KMS-11 (cell line): Measurements from ENCODE around the gene FOXF1.
A peak's percentile ranks its signal among the peaks of the same experiment; 100 is the strongest.

ENCODE experiments used
- H2AFZ ChIP-seq: fragments of 200-600 bp; sonication (generic); 2 replicates; pipeline ENCODE4 v1.6.1; 2016; ENCODE audit warnings: antibody characterized with exemption, mixed run types, low read depth
- H3K27ac ChIP-seq: fragments of 200-600 bp; sonication (generic); 2 replicates; pipeline ENCODE4 v1.6.1; 2016; ENCODE audit warnings: mild to moderate bottlenecking, mixed run types
- H3K27me3 ChIP-seq: fragments of 200-600 bp; sonication (generic); 2 replicates; pipeline ENCODE4 v1.6.1; 2017; ENCODE audit warnings: mild to moderate bottlenecking, low read depth, mixed run types, moderate library complexity; ENCODE audit not compliant: insufficient read depth
- H3K36me3 ChIP-seq: fragments of 200-600 bp; sonication (generic); 2 replicates; pipeline ENCODE4 v1.6.1; 2017; ENCODE audit warnings: mild to moderate bottlenecking, mixed run types; ENCODE audit not compliant: insufficient read depth
- H3K4me1 ChIP-seq: fragments of 200-600 bp; sonication (generic); 2 replicates; pipeline ENCODE4 v1.6.1; 2016; ENCODE audit warnings: mild to moderate bottlenecking, low read depth, mixed run types; ENCODE audit not compliant: poor library complexity, severe bottlenecking
- H3K4me2 ChIP-seq: fragments of 200-600 bp; sonication (generic); 2 replicates; pipeline ENCODE4 v1.7.0; 2016; ENCODE audit warnings: mild to moderate bottlenecking, mixed run types
- H3K4me3 ChIP-seq: fragments of 200-600 bp; sonication (generic); IDR thresholded peaks from 2 replicates; pipeline ENCODE4 v1.6.1; 2017; ENCODE audit warnings: low read depth, low read length, mixed read lengths; ENCODE audit not compliant: insufficient read depth
- H3K79me2 ChIP-seq: fragments of 200-600 bp; sonication (generic); 2 replicates; pipeline ENCODE4 v1.6.1; 2016; ENCODE audit warnings: low read depth, mixed run types; ENCODE audit not compliant: insufficient read depth
- H3K9ac ChIP-seq: fragments of 200-600 bp; sonication (generic); 2 replicates; pipeline ENCODE4 v1.6.1; 2016; ENCODE audit warnings: mild to moderate bottlenecking, mixed run types
- H4K20me1 ChIP-seq: fragments of 200-600 bp; sonication (generic); 2 replicates; pipeline ENCODE4 v1.6.1; 2016; ENCODE audit warnings: mild to moderate bottlenecking, mixed run types; ENCODE audit not compliant: insufficient read depth
- TF ChIP-seq, protein P1 (sequence below): fragments of 200-600 bp; sonication (generic); conservative IDR thresholded peaks from 2 replicates; pipeline ENCODE4 v1.6.1; 2017; ENCODE audit warnings: low read depth, mild to moderate bottlenecking, antibody characterized with exemption, low read length, moderate library complexity, mixed read lengths

The FOXF1 gene

DNA sequence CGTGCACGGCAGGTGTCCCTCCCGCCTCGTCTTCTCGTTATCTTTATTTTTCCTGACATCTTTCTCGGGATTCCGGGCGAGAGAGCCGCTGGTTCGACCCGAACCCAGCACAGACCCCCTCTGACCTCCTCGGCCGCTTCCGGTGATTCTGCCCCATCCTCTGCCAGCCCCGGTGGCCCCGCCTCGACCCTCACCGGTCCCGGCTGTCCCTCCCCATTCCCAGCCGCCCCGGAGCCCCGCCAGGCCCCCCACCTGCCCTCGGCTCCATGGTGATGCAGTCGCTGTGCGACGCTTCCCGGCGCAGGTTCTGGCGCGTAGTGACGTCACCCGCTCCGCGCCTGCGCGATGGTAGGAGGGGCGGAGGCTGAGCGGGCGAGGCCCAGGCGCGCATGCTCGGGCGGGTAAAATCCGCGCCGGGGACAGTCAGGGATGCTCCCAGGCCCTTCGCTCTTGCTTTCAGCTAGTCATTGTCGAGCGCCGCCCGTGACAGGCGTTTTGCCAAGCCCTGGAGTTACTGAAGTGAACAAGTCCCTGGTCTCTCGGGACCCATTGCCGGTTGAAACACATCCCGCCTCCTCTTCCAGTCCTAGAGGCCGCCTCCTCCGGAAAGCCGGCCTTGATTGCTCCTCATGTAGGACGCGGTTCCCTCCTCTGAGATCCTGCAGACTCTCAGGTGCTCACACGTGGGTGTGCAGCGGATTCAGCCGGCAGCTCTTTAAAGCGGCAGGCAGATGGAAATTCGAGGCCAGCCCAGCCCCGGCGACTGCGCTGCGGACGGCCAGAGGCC lies 44.8 kb downstream of the FOXF1 start, which contains the start of gene MTHFSD:
MTHFSD (minus strand) TSS at position 319 of the 787 bp plus-strand sequence; CDS start at position 268, 51 bp downstream.
- H3K27me3 ChIP-seq: peaks cover 10% of the 10 kb centered on the region; the same call in 1 of the 2 replicates
- H3K4me2 ChIP-seq: peak within 1 kb of the TSS; percentile 88
- H3K9ac ChIP-seq: peak within 1 kb of the TSS; percentile 93
- no peaks in the 10 kb centered on the region for H3K36me3 ChIP-seq
- H3K27ac ChIP-seq: peak within 1 kb of the TSS; percentile 66
- TF ChIP-seq, protein P1, sequence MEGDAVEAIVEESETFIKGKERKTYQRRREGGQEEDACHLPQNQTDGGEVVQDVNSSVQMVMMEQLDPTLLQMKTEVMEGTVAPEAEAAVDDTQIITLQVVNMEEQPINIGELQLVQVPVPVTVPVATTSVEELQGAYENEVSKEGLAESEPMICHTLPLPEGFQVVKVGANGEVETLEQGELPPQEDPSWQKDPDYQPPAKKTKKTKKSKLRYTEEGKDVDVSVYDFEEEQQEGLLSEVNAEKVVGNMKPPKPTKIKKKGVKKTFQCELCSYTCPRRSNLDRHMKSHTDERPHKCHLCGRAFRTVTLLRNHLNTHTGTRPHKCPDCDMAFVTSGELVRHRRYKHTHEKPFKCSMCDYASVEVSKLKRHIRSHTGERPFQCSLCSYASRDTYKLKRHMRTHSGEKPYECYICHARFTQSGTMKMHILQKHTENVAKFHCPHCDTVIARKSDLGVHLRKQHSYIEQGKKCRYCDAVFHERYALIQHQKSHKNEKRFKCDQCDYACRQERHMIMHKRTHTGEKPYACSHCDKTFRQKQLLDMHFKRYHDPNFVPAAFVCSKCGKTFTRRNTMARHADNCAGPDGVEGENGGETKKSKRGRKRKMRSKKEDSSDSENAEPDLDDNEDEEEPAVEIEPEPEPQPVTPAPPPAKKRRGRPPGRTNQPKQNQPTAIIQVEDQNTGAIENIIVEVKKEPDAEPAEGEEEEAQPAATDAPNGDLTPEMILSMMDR: no peak
- peaks cover 10% of the 10 kb centered on the region for H3K4me1 ChIP-seq
- H4K20me1 ChIP-seq: no peaks in the 10 kb centered on the region
- peak within 1 kb of the TSS; percentile 42 for H3K4me3 ChIP-seq
- H3K79me2 ChIP-seq: peaks cover 9% of the 10 kb centered on the region; the same call in 1 of the 2 replicates
- peak within 1 kb of the TSS; percentile 88 for H2AFZ ChIP-seq

DNA sequence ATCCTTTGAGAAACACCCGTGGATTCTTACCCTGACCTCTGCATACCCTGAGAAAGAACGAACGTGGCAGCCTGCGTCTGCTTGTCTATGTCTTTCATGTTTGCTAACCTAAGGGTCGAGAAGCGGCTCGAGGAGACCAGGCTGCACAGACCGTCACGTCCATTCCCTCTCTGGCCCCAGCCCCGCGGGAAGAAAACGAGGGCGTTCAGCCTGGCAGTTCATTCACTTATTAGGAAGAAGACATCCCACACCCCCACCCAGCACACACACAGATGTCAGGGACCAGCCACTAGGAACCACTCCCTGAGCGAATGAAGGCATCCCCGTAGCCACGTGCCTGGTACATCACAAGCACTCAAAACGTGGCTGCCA lies 45.4 kb downstream of the FOXF1 start:
- Histone ChIP-seq H3K36me3 (no peaks in the 10 kb centered on the region), H3K4me1 (peaks cover 10% of the 10 kb centered on the region), H3K9ac (peak overlapping the region; percentile 93), H3K27me3 (peaks cover 10% of the 10 kb centered on the region; the same call in 1 of the 2 replicates), H2AFZ (peak overlapping the region; percentile 88), H4K20me1 (no peaks in the 10 kb centered on the region), H3K27ac (no peak overlapping the region), H3K4me2 (peak overlapping the region; percentile 88), H3K79me2 (peaks cover 9% of the 10 kb centered on the region; the same call in 1 of the 2 replicates), H3K4me3 (no peak overlapping the region)
- TF ChIP-seq, protein P1: no peak

DNA sequence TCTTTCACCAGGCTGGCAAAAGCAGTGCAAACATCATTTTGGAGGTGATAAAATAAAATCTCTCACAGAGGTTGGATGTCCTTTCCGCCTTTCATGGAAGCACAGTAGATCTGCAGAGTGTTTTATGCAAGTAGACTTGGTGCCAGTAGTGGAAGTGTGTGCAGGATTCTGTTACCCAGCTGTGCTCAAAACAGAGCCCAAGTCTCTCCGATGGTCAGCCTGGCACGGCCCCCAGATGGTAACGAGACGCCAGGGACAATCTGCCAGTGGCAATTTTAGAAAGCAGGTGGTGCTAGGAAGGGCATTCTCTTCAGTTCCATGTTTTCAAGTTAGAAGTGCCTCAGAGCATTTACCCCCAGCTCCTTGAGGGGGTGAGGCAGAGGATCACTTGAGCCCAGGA lies 46.2 kb downstream of the FOXF1 start:
- Histone ChIP-seq H4K20me1 (no peaks in the 10 kb centered on the region), H3K4me3 (no peak overlapping the region), H3K9ac (no peak overlapping the region)

DNA sequence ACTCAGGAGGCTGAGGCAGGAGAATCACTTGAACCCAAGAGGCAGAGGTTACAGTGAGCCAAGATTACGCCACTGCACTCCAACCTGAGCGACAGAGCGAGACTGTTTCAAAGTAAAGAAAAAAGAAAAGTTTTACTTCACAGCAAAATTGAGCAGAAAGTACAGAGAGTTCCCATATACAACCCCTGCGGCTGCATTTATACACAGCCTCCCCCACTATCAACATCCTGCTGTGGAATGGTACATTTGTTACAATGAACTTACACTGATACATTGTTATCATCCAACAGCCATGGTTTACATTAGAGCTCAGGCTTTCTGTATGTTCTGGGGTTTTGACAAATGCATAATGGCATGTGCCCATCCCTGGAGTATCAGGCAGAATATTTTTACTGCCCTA lies 47.3 kb downstream of the FOXF1 start:
- Histone ChIP-seq H3K4me2 (no peak overlapping the region), H2AFZ (no peak overlapping the region), H3K27me3 (peaks cover 15% of the 10 kb centered on the region; the same call in 1 of the 2 replicates), H3K36me3 (no peaks in the 10 kb centered on the region), H3K27ac (no peak overlapping the region), H3K4me3 (no peak overlapping the region), H3K9ac (no peak overlapping the region), H4K20me1 (no peaks in the 10 kb centered on the region), H3K79me2 (peaks cover 9% of the 10 kb centered on the region; the same call in 1 of the 2 replicates), H3K4me1 (peaks cover 10% of the 10 kb centered on the region)
- TF ChIP-seq, protein P1: no peak

More for the DNA sequence above, 46.2 kb downstream of the FOXF1 start:
- no peaks in the 10 kb centered on the region for H3K36me3 ChIP-seq
- H3K27ac ChIP-seq: no peak overlapping the region
- H2AFZ ChIP-seq: no peak overlapping the region
- H3K27me3 ChIP-seq: peaks cover 14% of the 10 kb centered on the region; the same call in 1 of the 2 replicates
- TF ChIP-seq, protein P1: no peak
- no peak overlapping the region for H3K4me2 ChIP-seq
- peaks cover 9% of the 10 kb centered on the region; the same call in 1 of the 2 replicates for H3K79me2 ChIP-seq
- H3K4me1 ChIP-seq: peaks cover 10% of the 10 kb centered on the region
